K562 (cell line): ENCODE measurements around the gene SAP25. TPM values are rescaled to one million over a fixed set of nuclear protein-coding genes. Genes with fewer than 3 reads are reported as not detected.

Experiments
- ATF4 ChIP-seq: fragments of 450-650 bp; formaldehyde crosslinking; IDR thresholded peaks from 2 replicates; pipeline ENCODE4 v1.4.0; 2022; ENCODE audit warnings: mild to moderate bottlenecking, moderate library complexity
- CAMTA2 ChIP-seq: fragments of 250-450 bp; sonication (Bioruptor Pico); conservative IDR thresholded peaks from 2 replicates; pipeline ENCODE4 v1.5.1; 2022
- CCAR2 ChIP-seq: fragments of 200-400 bp; formaldehyde crosslinking; IDR thresholded peaks from 2 replicates; pipeline ENCODE4 v1.6.1; 2017; ENCODE audit warnings: mild to moderate bottlenecking, low read depth, low read length
- CEBPZ ChIP-seq: fragments of 150-350 bp; IDR thresholded peaks from 2 replicates; pipeline ENCODE4 v1.6.1; 2014; ENCODE audit warnings: low read depth, mild to moderate bottlenecking, low read length, borderline replicate concordance
- ID3 ChIP-seq, 2 experiments: fragments of 250-450 bp in 1 of 2; fragments of 450-650 bp in 1 of 2; sonication (Bioruptor Pico) in 1 of 2; IDR thresholded peaks; 2 replicates each; pipeline versions ENCODE4 v1.6.1 to v1.8.0; 2016 to 2021; ENCODE audit warnings: mild to moderate bottlenecking in 2 of 2, moderate library complexity in 2 of 2, missing compliant biosample characterization in 1 of 2, missing genetic modification characterization in 1 of 2
- MLLT1 ChIP-seq, 2 experiments: fragments of 450-650 bp; IDR thresholded peaks; 2 replicates each; pipeline ENCODE4 v1.6.1; 2016
- MTF1 ChIP-seq: fragments of 250-450 bp; sonication (Bioruptor Pico); IDR thresholded peaks from 2 replicates; pipeline ENCODE4 v1.9.0; 2021; ENCODE audit warnings: moderate library complexity, mild to moderate bottlenecking, inconsistent platforms, borderline replicate concordance
- RBM15 ChIP-seq: fragments of 200-400 bp; formaldehyde crosslinking; IDR thresholded peaks from 2 replicates; pipeline ENCODE4 v1.6.1; 2018; ENCODE audit warnings: mild to moderate bottlenecking, low read length, moderate library complexity; ENCODE audit not compliant: insufficient read depth
- SP1 ChIP-seq: sonication (generic); formaldehyde crosslinking; IDR thresholded peaks from 2 replicates; pipeline ENCODE4 v1.8.1; 2022; ENCODE audit warnings: mild to moderate bottlenecking, missing genetic modification reagents
- TFAM ChIP-seq: fragments of 250-450 bp; sonication (Bioruptor Pico); conservative IDR thresholded peaks from 2 replicates; pipeline ENCODE4 v1.5.0; 2021; ENCODE audit warnings: mild to moderate bottlenecking, moderate library complexity
- ZBTB9 ChIP-seq: fragments of 450-650 bp; formaldehyde crosslinking; IDR thresholded peaks from 2 replicates; pipeline ENCODE4 v1.4.0; 2020; ENCODE audit warnings: mild to moderate bottlenecking, moderate library complexity
- ZFP36 ChIP-seq: fragments of 150-350 bp; IDR thresholded peaks from 2 replicates; pipeline ENCODE4 v1.6.1; 2018; ENCODE audit warnings: low read length, low read depth; ENCODE audit not compliant: partially characterized antibody
- polyA plus RNA-seq, 8 experiments: library from polyadenylated mRNA; depleted of rRNA in 4 of 8; stranded (reverse) in 5 of 8; unstranded in 3 of 8; fragments of >200 nt; fragmentation: Nextera tagmentation in 2 of 8; fragmentation: Illumina TruSeq in 1 of 8; extraction: Ambion mirVana in 2 of 8; extraction: Trizol in 1 of 8; gene quantifications; 2 replicates each; pipeline versions ENCODE4 v1.2.1 to v1.2.3, GENCODE V29; 2011 to 2014; ENCODE audit warnings: inconsistent platforms in 1 of 8, missing spikeins in 1 of 8
- total RNA-seq, 7 experiments: library from RNA; depleted of rRNA in 6 of 7; stranded (reverse); fragments of >200 nt in 6 of 7; fragmentation: Illumina TruSeq in 2 of 7; extraction: Trizol in 2 of 7; gene quantifications; 2 replicates each; pipeline versions ENCODE4 v1.2.1 to v1.2.3, GENCODE V29; 2011 to 2021; ENCODE audit warnings: low replicate concordance in 1 of 7
- TF ChIP-seq, protein P1 (sequence below): fragments of 250-450 bp; sonication (Bioruptor Pico); IDR thresholded peaks from 2 replicates; pipeline ENCODE4 v1.5.0; 2021
- TF ChIP-seq, protein P2 (sequence below): fragments of 250-450 bp; sonication (Bioruptor Pico); IDR thresholded peaks from 2 replicates; pipeline ENCODE4 v1.5.0; 2021; ENCODE audit warnings: mild to moderate bottlenecking, borderline replicate concordance

Gene SAP25
- total and polyA plus RNA-seq, 9 of the 15 experiments (the other 6 are each of a cell fraction or from before 2014, with no cell fraction given), result 0.13 to 5.3 (median 0.78) TPM; not detected in 1

- TF ChIP-seq SP1 (CRISPR knock-in tag), result peak; percentile 96
- TF ChIP-seq RBM15, result no peak
- peak; percentile 100 for TF ChIP-seq CEBPZ
- no peak for TF ChIP-seq TFAM (CRISPR knock-in tag)
- TF ChIP-seq MLLT1 (IDR thresholded peaks at IDR 0.05), result peak in 1 of 2 experiments; percentile 100; a peak in 2 of 4 replicates
- TF ChIP-seq, protein P1, sequence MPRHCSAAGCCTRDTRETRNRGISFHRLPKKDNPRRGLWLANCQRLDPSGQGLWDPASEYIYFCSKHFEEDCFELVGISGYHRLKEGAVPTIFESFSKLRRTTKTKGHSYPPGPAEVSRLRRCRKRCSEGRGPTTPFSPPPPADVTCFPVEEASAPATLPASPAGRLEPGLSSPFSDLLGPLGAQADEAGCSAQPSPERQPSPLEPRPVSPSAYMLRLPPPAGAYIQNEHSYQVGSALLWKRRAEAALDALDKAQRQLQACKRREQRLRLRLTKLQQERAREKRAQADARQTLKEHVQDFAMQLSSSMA (CRISPR knock-in tag), result no peak
- no peak for TF ChIP-seq MTF1
- no peak for TF ChIP-seq CAMTA2 (CRISPR knock-in tag)
- no peak for TF ChIP-seq CCAR2
- no peak for TF ChIP-seq ZFP36
- TF ChIP-seq ZBTB9 (CRISPR knock-in tag), result 0 out of 2 replicates have a peak, but pooled peaks have one; percentile 39
- no peak for TF ChIP-seq ID3 (CRISPR knock-in tag; IDR thresholded peaks at IDR 0.05)
- no peak for TF ChIP-seq ID3 (tag; IDR thresholded peaks at IDR 0.05)
- TF ChIP-seq, protein P2, sequence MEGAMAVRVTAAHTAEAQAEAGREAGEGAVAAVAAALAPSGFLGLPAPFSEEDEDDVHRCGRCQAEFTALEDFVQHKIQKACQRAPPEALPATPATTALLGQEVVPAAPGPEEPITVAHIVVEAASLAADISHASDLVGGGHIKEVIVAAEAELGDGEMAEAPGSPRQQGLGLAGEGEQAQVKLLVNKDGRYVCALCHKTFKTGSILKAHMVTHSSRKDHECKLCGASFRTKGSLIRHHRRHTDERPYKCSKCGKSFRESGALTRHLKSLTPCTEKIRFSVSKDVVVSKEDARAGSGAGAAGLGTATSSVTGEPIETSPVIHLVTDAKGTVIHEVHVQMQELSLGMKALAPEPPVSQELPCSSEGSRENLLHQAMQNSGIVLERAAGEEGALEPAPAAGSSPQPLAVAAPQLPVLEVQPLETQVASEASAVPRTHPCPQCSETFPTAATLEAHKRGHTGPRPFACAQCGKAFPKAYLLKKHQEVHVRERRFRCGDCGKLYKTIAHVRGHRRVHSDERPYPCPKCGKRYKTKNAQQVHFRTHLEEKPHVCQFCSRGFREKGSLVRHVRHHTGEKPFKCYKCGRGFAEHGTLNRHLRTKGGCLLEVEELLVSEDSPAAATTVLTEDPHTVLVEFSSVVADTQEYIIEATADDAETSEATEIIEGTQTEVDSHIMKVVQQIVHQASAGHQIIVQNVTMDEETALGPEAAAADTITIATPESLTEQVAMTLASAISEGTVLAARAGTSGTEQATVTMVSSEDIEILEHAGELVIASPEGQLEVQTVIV (CRISPR knock-in tag), result no peak
- TF ChIP-seq ATF4 (CRISPR knock-in tag), result no peak
Observed at GRCh38 chr7:100586266-100587025, 12.7 kb upstream of the SAP25 start, which contains the start of gene FBXO24 (continued).
